Superior temporal gyrus (tissue), 1 donor: Measurements from ENCODE around the gene KRTAP1-5.
A peak's percentile ranks its signal among the peaks of the same experiment; 100 is the strongest.
"Not testable (repeated sequence)": the region's sequence is repeated elsewhere in the genome, so short reads cannot be mapped to it uniquely, and the experiment has no call there.

Experiments
- DNase-seq: peaks from one replicate; pipeline ENCODE4 v3.0.0-alpha.2; 2016; ENCODE audit errors: extremely low spot score

The KRTAP1-5 gene

GRCh38 chr17:41048441-41048840, 21.4 kb upstream of the KRTAP1-5 start:
- no peak for DNase-seq

DNA sequence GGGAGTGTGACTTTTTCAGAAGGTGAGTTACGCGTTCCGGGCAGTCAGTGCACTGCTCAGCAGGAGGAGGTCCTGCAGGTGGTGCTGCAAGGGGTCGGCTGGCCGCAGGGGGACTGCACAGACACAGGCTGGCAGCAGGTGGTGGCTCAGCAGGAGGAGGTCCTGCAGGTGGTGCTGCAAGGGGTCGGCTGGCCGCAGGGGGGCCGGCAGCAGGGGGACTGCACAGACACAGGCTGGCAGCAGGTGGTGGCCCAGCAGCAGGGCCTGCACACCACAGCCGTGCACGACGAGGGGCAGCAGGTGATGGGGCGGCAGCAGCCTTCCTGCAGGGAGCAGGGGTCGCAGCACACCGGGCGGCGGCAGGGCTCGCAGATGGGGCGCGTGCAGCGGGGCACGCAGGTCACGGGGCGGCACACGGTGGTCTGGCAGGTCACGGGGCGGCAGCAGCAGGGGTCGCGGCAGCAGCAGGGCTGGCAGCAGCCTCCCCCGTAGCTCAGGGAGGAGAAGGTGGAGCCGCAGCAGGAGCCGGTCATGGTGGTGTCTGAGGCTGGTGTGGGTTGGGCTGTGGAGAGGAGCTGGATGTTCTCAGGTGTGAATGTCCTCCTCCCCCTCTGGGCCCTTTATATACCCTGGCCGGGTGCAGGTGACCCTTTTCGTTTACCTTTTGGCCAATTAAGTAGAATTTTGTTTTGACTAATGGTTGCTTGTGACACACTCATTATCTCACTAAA, 19.9 kb upstream of the KRTAP1-5 start, which contains the start of gene KRTAP2-1:
KRTAP2-1 (minus strand) TSS at position 582 of the 731 bp plus-strand sequence; CDS start at position 533, 49 bp downstream.
- not testable (repeated sequence) for DNase-seq

DNA sequence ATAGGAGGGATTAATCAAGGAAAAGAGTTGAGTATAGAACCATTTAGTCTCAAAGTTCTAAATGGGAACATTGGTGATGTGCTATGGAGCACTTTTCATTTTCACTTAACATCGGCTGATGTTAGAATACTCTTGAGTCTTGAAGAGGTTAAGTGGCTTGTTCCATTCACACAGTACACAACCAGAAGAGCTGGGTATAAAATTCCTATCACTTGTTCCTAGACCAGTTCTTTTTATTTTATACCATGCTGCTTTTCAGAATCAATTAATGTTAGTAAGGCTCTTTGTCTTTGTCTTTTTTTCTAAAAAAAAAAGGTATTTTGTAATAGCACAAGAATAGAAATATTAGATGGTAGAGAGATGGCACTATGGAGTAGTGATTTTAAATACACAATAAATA, 15.9 kb upstream of the KRTAP1-5 start:
- no peak for DNase-seq

GRCh38 chr17:41040783-41041571, 14.0 kb upstream of the KRTAP1-5 start, which contains the start of gene KRTAP1-1:
Gene KRTAP1-1, minus strand, starts transcription at chr17:41041450. Its CDS starts 53 bp downstream, at chr17:41041397.
- DNase-seq, result not testable (repeated sequence)

DNA sequence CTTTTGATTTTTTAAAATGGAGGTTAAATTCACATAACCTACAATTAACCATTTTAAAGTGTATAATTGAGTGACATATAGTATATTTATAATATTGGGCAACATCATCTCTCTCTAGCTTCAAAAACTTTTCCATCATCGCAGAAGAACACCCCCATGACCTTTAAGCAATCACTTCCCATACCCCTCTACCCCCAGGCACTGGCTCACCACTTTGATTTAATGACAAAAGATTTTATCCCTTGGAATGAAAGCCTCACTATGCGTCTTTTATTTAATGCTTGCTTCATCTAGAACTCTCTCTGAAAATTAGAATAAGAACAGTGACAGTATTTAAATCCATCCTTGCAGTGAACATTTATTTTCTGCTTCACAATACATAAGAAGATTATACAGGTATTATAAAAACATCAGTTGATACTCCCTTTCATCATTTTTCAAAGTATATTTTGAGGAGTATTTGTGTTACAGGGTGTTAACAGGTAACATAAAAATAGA, 10.9 kb upstream of the KRTAP1-5 start:
- DNase-seq, result no peak

DNA sequence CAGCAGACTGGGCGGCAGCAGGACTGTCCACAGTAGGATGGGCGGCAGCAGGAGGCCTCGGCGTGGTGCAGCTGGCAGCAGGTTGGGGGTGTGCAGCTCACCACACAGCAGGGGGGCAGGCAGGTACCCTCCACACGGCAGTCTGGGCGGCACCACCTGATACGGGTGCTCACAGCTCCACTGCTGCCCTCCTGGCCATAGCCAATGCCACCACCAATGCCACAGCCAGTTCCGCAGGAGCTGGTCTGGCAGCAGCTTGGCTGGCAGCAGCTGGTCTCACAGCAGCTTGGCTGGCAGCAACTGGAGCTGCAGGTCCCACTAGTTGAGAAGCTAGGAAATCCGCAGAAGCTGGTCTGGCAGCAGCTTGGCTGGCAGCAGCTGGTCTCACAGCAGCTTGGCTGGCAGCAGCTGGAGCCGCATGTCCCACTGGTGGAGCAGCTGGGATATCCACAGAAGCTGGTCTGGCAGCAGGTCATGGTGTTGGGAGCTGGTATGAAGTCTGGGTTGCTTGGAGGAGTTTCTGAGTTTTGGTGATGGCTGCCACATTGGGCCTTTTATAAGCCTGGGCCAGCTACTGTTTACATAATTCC, 7.4 kb upstream of the KRTAP1-5 start, which contains the start of gene KRTAP1-3:
KRTAP1-3 (minus strand) TSS at position 529 of the 590 bp plus-strand sequence; CDS start at position 476, 53 bp downstream.
- DNase-seq, result not testable (repeated sequence)

- DNase-seq, result no peak
Measured at GRCh38 chr17:41029633-41030245, 2.7 kb upstream of the KRTAP1-5 start, which contains the start of gene KRTAP1-4. Gene KRTAP1-4, minus strand, starts transcription at chr17:41030195. Its CDS starts 117 bp downstream, at chr17:41030078.

- no peak for DNase-seq
Measured at GRCh38 chr17:41024697-41025096, 2.3 kb downstream of the KRTAP1-5 start.

- DNase-seq, result no peak
Measured at GRCh38 chr17:41020336-41020735, 6.7 kb downstream of the KRTAP1-5 start.

DNA sequence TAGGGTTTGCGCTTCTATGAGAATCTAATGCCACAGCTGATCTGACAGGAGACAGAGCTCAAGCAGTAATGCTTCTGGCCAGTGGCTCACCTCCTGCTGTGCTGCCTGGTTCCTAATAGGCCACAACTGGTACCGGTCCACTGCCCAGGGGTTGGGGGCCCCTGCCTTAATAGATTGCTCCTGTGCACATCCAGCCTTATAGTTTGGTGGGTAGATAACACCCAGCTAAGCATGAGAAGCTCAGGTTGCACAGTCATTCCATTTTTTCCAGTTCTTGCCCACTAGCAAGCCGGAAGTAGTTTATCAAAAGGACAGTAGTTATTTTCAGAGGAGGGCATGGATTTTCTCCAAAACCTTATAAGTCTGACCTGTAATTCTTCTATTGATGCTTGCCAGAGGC, 7.6 kb downstream of the KRTAP1-5 start:
- DNase-seq, result no peak

GRCh38 chr17:41018541-41018940, 8.5 kb downstream of the KRTAP1-5 start:
- DNase-seq, result no peak

- DNase-seq, result no peak
Measured at GRCh38 chr17:41016578-41017215, 10.3 kb downstream of the KRTAP1-5 start.

GRCh38 chr17:41015454-41015853, 11.6 kb downstream of the KRTAP1-5 start:
- DNase-seq, result no peak

GRCh38 chr17:41013606-41014005, 13.4 kb downstream of the KRTAP1-5 start:
- no peak for DNase-seq

GRCh38 chr17:41013181-41013580, 13.8 kb downstream of the KRTAP1-5 start:
- DNase-seq, result no peak

DNA sequence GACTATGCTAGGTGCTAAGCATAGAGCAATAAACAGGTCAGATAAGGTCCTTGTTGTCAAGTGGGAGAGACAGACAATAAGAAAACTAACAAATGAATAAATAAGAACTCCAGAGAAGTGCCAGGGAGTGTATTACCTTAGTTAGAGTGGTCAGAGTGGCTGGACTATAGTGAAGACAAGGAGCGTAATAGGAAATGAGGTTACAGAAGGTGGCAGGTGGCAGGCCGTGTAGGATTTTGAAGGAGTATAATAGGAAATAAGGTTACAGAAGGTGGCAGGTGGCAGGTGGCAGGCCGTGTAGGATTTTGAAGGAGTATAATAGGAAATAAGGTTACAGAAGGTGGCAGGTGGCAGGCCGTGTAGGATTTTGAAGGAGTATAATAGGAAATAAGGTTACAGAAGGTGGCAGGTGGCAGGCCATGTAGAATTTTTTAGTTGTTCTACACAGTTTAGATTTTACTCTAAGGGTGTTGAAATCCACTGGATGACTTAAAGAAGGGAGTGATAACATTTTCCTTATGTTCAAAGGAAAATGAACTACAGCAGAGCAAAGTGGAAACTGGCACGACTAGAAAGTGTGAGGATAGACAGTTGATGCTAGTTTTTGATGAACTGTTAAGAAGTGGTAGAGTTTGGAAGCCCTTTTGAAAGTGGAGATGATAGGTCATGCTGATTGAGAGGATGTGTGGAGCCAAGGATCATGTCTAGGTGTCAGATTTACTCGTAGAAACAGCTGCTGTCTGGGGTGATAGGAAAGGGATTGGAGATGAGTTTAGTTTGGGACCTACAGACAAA, 14.5 kb downstream of the KRTAP1-5 start:
- no peak for DNase-seq

GRCh38 chr17:41010441-41010840, 16.6 kb downstream of the KRTAP1-5 start:
- peak; percentile 10 for DNase-seq

DNA sequence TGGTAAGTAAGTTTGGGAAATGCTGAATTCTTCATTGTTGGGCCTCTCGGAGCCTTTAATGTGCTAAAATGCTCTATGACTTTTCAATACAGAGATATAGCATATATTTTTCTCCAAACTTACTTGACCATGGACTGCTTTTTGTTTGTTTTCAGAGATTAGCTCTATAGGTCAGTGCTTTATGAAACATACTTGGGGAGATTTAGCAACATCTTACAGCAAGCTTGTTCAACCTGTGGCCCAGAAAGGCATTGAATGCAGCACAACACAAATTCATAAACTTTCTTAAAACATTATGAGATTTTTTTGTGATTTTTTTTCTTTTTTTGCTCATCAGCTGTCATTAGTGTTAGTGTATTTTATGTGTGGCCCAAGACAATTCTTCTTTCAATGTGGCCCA, 17.1 kb downstream of the KRTAP1-5 start:
- DNase-seq, result no peak

GRCh38 chr17:41009301-41009760, 17.7 kb downstream of the KRTAP1-5 start:
- no peak for DNase-seq

GRCh38 chr17:41008811-41009210, 18.2 kb downstream of the KRTAP1-5 start, which contains the start of gene KRTAP3-1:
Gene KRTAP3-1, minus strand, starts transcription at chr17:41009128. Its CDS starts 54 bp downstream, at chr17:41009074.
- no peak for DNase-seq
